Measurements from ENCODE around the gene RPEL1.
"Not testable (repeated sequence)": the region's sequence is repeated elsewhere in the genome, so short reads cannot be mapped to it uniquely, and the experiment has no call there.

The RPEL1 gene

GRCh38 chr10:103232772-103233488, 12.8 kb upstream of the RPEL1 start:
- no peak for DNase-seq (ENCODE audit: low spot score)

GRCh38 chr10:103235775-103236174, 9.9 kb upstream of the RPEL1 start:
- DNase-seq (ENCODE audit: low spot score), result no peak

- peak; percentile 22 for DNase-seq (ENCODE audit: low spot score)
Observed at GRCh38 chr10:103238506-103239252, 7.0 kb upstream of the RPEL1 start.

GRCh38 chr10:103241262-103242011, 4.2 kb upstream of the RPEL1 start:
- no peak for DNase-seq (ENCODE audit: low spot score)

GRCh38 chr10:103244666-103245271, 918 bp upstream of the RPEL1 start:
- peak; percentile 50 for DNase-seq (ENCODE audit: low spot score)

GRCh38 chr10:103246324-103246723, 637 bp downstream of the RPEL1 start:
- DNase-seq (ENCODE audit: low spot score), result no peak

GRCh38 chr10:103254113-103254512, 8.4 kb downstream of the RPEL1 start:
- no peak for DNase-seq (ENCODE audit: low spot score)

GRCh38 chr10:103254538-103255325, 9.0 kb downstream of the RPEL1 start:
- no peak for DNase-seq (ENCODE audit: low spot score)

- no peak for DNase-seq (ENCODE audit: low spot score)
Observed at GRCh38 chr10:103256613-103257012, 10.9 kb downstream of the RPEL1 start.

GRCh38 chr10:103257812-103258211, 12.1 kb downstream of the RPEL1 start:
- DNase-seq (ENCODE audit: low spot score), result no peak

- not testable (repeated sequence) for DNase-seq (ENCODE audit: low spot score)
Observed at GRCh38 chr10:103258928-103259327, 13.2 kb downstream of the RPEL1 start.

GRCh38 chr10:103259989-103260388, 14.3 kb downstream of the RPEL1 start:
- no peak for DNase-seq (ENCODE audit: low spot score)

GRCh38 chr10:103262229-103262628, 16.5 kb downstream of the RPEL1 start:
- no peak for DNase-seq (ENCODE audit: low spot score)

GRCh38 chr10:103265717-103266329, 20.1 kb downstream of the RPEL1 start:
- DNase-seq (ENCODE audit: low spot score), result no peak

- DNase-seq (ENCODE audit: low spot score), result no peak
Observed at GRCh38 chr10:103273041-103273441, 27.4 kb downstream of the RPEL1 start.

- DNase-seq (ENCODE audit: low spot score), result peak; percentile 46
Observed at GRCh38 chr10:103276251-103276895, 30.7 kb downstream of the RPEL1 start.

- DNase-seq (ENCODE audit: low spot score), result peak; percentile 85
Observed at GRCh38 chr10:103276896-103277712, 31.4 kb downstream of the RPEL1 start, which contains the start of gene INA. Gene INA, plus strand, starts transcription at chr10:103277138. Its CDS starts 74 bp downstream, at chr10:103277212.

- peak; percentile 30 for DNase-seq (ENCODE audit: low spot score)
Observed at GRCh38 chr10:103277713-103278536, 32.2 kb downstream of the RPEL1 start.

Measured in SK-N-DZ (cell line).